HEK293 (cell line): ENCODE results near the gene HIPK2.

Experiments used
- CTCF ChIA-PET: fragments of 350-600 bp; formaldehyde crosslinking; extraction: SDS; loops from one replicate; lab custom pipeline; 2021; ENCODE audit warnings: antibody characterized with exemption; lab: Yijun Ruan, JAX
- POLR2A ChIA-PET: fragments of 300-600 bp; formaldehyde crosslinking; extraction: SDS; loops from one replicate; lab custom pipeline; 2020; ENCODE audit warnings: antibody characterized with exemption, inconsistent platforms; lab: Yijun Ruan, JAX
- H3K27ac ChIP-seq: fragments of 200-500 bp; sonication (Bioruptor generic); 2 replicates; pipeline ENCODE4 v1.5.1; 2014; ENCODE audit warnings: low read depth, low read length, control low read depth, inconsistent platforms; ENCODE audit errors: extremely low read depth
- H3K36me3 ChIP-seq, 2 experiments: fragments of 200-500 bp in 1 of 2; sonication (Bioruptor generic) in 1 of 2; 1 replicate in 1 of 2; 2 replicates in 1 of 2; pipeline ENCODE4 v1.5.1; 2014 to 2017; ENCODE audit warnings: inconsistent platforms in 2 of 2, low read length in 2 of 2; ENCODE audit not compliant: control insufficient read depth in 2 of 2, insufficient read depth in 1 of 2
- H3K4me1 ChIP-seq: fragments of 200-500 bp; sonication (Bioruptor generic); 2 replicates; pipeline ENCODE4 v1.5.1; 2014; ENCODE audit warnings: mild to moderate bottlenecking, low read length, inconsistent platforms; ENCODE audit not compliant: control insufficient read depth, insufficient read depth
- H3K4me3 ChIP-seq: 2 replicates; pipeline ENCODE4 v1.5.1; 2011; ENCODE audit warnings: low read depth, mild to moderate bottlenecking, control low read depth, low read length, moderate library complexity
- H3K9me3 ChIP-seq: fragments of 200-500 bp; sonication (Bioruptor generic); 2 replicates; pipeline ENCODE4 v1.5.1; 2014; ENCODE audit warnings: low read depth, low read length, inconsistent platforms; ENCODE audit not compliant: control insufficient read depth, insufficient read depth
- KLF17 ChIP-seq: fragments of 450-650 bp; formaldehyde crosslinking; IDR thresholded peaks from 2 replicates; pipeline ENCODE4 v1.5.1; 2016; ENCODE audit warnings: missing biosample characterization, missing genetic modification characterization
- OSR2 ChIP-seq: fragments of 450-650 bp; formaldehyde crosslinking; IDR thresholded peaks from 2 replicates; pipeline ENCODE4 v1.5.1; 2016; ENCODE audit warnings: missing biosample characterization, missing genetic modification characterization
- PRDM10 ChIP-seq: fragments of 450-650 bp; formaldehyde crosslinking; IDR thresholded peaks from 2 replicates; pipeline ENCODE4 v1.5.1; 2016; ENCODE audit warnings: missing biosample characterization, missing genetic modification characterization
- RBAK ChIP-seq: fragments of 450-650 bp; formaldehyde crosslinking; IDR thresholded peaks from 2 replicates; pipeline ENCODE4 v1.5.1; 2016; ENCODE audit warnings: missing biosample characterization, missing genetic modification characterization
- SP2 ChIP-seq: fragments of 450-650 bp; formaldehyde crosslinking; IDR thresholded peaks from 2 replicates; pipeline ENCODE4 v1.5.1; 2016; ENCODE audit warnings: missing biosample characterization, missing genetic modification characterization
- ZBTB1 ChIP-seq: fragments of 450-650 bp; formaldehyde crosslinking; IDR thresholded peaks from 2 replicates; pipeline ENCODE4 v1.5.1; 2016; ENCODE audit warnings: missing biosample characterization, missing genetic modification characterization
- ZFP41 ChIP-seq: fragments of 450-650 bp; formaldehyde crosslinking; IDR thresholded peaks from 2 replicates; pipeline ENCODE4 v1.5.1; 2016; ENCODE audit warnings: missing biosample characterization, missing genetic modification characterization, borderline replicate concordance
- ZNF146 ChIP-seq: fragments of 450-650 bp; formaldehyde crosslinking; IDR thresholded peaks from 2 replicates; pipeline ENCODE4 v1.5.1; 2016; ENCODE audit warnings: missing biosample characterization, missing genetic modification characterization
- ZNF239 ChIP-seq: fragments of 450-650 bp; formaldehyde crosslinking; IDR thresholded peaks from 2 replicates; pipeline ENCODE4 v1.5.1; 2016; ENCODE audit warnings: missing biosample characterization, missing genetic modification characterization
- ZNF280D ChIP-seq: fragments of 450-650 bp; formaldehyde crosslinking; IDR thresholded peaks from 2 replicates; pipeline ENCODE4 v1.5.1; 2016; ENCODE audit warnings: missing biosample characterization, missing genetic modification characterization
- ZNF324 ChIP-seq: fragments of 450-650 bp; formaldehyde crosslinking; IDR thresholded peaks from 2 replicates; pipeline ENCODE4 v1.5.1; 2016; ENCODE audit warnings: missing biosample characterization, missing genetic modification characterization
- ZNF548 ChIP-seq: fragments of 450-650 bp; formaldehyde crosslinking; IDR thresholded peaks from 2 replicates; pipeline ENCODE4 v1.5.1; 2016; ENCODE audit warnings: missing biosample characterization, missing genetic modification characterization
- ZNF629 ChIP-seq: fragments of 450-650 bp; formaldehyde crosslinking; IDR thresholded peaks from 2 replicates; pipeline ENCODE4 v1.5.1; 2017; ENCODE audit warnings: missing biosample characterization, missing genetic modification characterization
- TF ChIP-seq, protein P1 (sequence below): fragments of 450-650 bp; formaldehyde crosslinking; conservative IDR thresholded peaks from 2 replicates; pipeline ENCODE4 v1.5.1; 2016; ENCODE audit warnings: low read depth, missing biosample characterization, missing genetic modification characterization
- TF ChIP-seq, protein P2 (sequence below): fragments of 450-650 bp; formaldehyde crosslinking; IDR thresholded peaks from 2 replicates; pipeline ENCODE4 v1.5.1; 2017; ENCODE audit warnings: missing biosample characterization, missing genetic modification characterization

Gene HIPK2

GRCh38 chr7:139798892-139799291 is 21.1 kb upstream of the HIPK2 start (continued):
- TF ChIP-seq, protein P1, sequence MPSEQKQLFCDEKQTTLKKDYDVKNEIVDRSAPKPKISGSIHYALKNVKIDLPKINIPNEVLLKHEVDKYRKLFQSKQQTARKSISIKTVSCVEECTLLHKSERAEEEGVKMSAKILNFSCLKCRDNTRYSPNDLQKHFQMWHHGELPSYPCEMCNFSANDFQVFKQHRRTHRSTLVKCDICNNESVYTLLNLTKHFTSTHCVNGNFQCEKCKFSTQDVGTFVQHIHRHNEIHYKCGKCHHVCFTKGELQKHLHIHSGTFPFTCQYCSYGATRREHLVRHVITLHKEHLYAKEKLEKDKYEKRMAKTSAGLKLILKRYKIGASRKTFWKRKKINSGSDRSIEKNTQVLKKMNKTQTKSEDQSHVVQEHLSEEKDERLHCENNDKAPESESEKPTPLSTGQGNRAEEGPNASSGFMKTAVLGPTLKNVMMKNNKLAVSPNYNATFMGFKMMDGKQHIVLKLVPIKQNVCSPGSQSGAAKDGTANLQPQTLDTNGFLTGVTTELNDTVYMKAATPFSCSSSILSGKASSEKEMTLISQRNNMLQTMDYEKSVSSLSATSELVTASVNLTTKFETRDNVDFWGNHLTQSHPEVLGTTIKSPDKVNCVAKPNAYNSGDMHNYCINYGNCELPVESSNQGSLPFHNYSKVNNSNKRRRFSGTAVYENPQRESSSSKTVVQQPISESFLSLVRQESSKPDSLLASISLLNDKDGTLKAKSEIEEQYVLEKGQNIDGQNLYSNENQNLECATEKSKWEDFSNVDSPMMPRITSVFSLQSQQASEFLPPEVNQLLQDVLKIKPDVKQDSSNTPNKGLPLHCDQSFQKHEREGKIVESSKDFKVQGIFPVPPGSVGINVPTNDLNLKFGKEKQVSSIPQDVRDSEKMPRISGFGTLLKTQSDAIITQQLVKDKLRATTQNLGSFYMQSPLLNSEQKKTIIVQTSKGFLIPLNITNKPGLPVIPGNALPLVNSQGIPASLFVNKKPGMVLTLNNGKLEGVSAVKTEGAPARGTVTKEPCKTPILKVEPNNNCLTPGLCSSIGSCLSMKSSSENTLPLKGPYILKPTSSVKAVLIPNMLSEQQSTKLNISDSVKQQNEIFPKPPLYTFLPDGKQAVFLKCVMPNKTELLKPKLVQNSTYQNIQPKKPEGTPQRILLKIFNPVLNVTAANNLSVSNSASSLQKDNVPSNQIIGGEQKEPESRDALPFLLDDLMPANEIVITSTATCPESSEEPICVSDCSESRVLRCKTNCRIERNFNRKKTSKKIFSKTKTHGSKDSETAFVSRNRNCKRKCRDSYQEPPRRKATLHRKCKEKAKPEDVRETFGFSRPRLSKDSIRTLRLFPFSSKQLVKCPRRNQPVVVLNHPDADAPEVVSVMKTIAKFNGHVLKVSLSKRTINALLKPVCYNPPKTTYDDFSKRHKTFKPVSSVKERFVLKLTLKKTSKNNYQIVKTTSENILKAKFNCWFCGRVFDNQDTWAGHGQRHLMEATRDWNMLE: no peak
- no peak for TF ChIP-seq RBAK
- no peak for TF ChIP-seq ZNF324 (tag by site-specific recombination)
- TF ChIP-seq ZNF548 (tag by site-specific recombination): no peak
- TF ChIP-seq, all 188 proteins: peak for 0

GRCh38 chr7:139798221-139798620 is 20.4 kb upstream of the HIPK2 start:
- TF ChIP-seq ZNF146 (tag by site-specific recombination) (no peak), SP2 (tag by site-specific recombination) (no peak), ZFP41 (tag by site-specific recombination) (no peak), KLF17 (tag by site-specific recombination) (no peak), RBAK (no peak), ZNF239 (no peak), PRDM10 (tag by site-specific recombination) (no peak)
- Histone ChIP-seq H3K4me1 (no peaks in the 10 kb centered on the region), H3K36me3 (no peaks in the 10 kb centered on the region), H3K27ac (no peak overlapping the region), H3K4me3 (no peak overlapping the region), H3K9me3 (no peaks in the 10 kb centered on the region)
- CTCF ChIA-PET: interaction anchor here (0.7 to 1.0 kb wide), 3 partner anchors 12 to 152 kb away, joined by 3 to 6 read pairs (median 4); no protein-coding TSS in a partner anchor
- POLR2A ChIA-PET: no interaction called here

DNA sequence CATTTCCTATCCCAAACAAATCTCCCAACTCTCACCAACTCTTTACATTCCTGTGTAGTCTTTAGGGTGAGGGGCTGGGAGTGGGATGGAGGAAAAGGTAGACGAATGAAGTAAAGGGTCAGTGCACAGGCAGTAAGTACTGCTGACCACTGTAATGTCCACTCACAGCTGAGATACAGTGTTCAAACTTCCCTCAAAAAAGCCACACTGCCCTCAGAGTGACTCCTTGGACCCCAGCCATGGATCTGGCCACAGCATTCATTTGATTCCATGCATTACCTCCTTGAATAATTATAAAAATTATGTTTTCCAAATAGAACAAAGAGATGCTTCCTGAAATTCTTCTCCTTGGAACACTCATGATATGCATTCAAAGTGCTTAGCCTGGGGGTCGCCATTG is 19.8 kb upstream of the HIPK2 start:
- CTCF ChIA-PET: interaction anchor here (0.7 to 0.9 kb wide), 2 partner anchors 22 to 151 kb away, joined by 4 to 6 read pairs; no protein-coding TSS in a partner anchor
- POLR2A ChIA-PET: no interaction called here
- TF ChIP-seq ZNF629 (tag by site-specific recombination) (no peak), ZNF280D (tag by site-specific recombination) (no peak), OSR2 (no peak), ZBTB1 (no peak)
- TF ChIP-seq, protein P2, sequence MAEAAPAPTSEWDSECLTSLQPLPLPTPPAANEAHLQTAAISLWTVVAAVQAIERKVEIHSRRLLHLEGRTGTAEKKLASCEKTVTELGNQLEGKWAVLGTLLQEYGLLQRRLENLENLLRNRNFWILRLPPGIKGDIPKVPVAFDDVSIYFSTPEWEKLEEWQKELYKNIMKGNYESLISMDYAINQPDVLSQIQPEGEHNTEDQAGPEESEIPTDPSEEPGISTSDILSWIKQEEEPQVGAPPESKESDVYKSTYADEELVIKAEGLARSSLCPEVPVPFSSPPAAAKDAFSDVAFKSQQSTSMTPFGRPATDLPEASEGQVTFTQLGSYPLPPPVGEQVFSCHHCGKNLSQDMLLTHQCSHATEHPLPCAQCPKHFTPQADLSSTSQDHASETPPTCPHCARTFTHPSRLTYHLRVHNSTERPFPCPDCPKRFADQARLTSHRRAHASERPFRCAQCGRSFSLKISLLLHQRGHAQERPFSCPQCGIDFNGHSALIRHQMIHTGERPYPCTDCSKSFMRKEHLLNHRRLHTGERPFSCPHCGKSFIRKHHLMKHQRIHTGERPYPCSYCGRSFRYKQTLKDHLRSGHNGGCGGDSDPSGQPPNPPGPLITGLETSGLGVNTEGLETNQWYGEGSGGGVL (tag by site-specific recombination): no peak

More for the DNA sequence above, 19.8 kb upstream of the HIPK2 start:
- no peaks in the 10 kb centered on the region for H3K9me3 ChIP-seq
- H3K4me3 ChIP-seq: no peak overlapping the region
- H3K27ac ChIP-seq: no peak overlapping the region
- H3K36me3 ChIP-seq: no peaks in the 10 kb centered on the region
- H3K4me1 ChIP-seq: no peaks in the 10 kb centered on the region
